GM18870 (cell line): Measurements from ENCODE around the gene GALC.

Experiments used
- ATAC-seq: cut with Tn5 transposase; IDR thresholded peaks from one replicate; pipeline ENCODE4 v1.9.1; 2021; ENCODE audit warnings: moderate library complexity; ENCODE audit not compliant: unreplicated experiment

GALC gene

GRCh38 chr14:88007608-88008007 lies 14.6 kb upstream of the GALC start:
- ATAC-seq: no peak

- peak; percentile 92 for ATAC-seq
Observed at GRCh38 chr14:88005978-88006851, 13.2 kb upstream of the GALC start.

DNA sequence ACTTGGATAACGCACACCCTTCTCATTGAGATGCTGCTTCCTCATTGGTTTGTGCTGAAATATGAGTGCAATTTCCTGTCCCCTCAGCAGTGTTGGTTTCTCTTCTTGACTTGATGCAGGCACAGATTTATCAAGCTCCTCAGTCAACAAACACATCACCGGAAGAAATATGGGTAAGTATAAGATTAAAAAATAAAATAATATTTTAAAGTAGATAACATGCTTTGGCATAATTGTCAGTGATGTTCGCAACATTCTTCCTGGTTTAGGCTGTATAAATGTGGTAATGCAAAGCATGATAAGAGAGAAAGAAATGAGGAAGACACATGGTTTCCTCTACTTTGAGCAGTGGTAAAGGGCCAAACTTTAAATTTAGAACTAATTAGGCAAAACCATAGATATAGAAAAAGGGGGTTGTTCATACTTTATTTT lies 12.1 kb upstream of the GALC start, which contains the start of gene GPR65:
TSS of gene GPR65 (plus strand) at position 86 of the 432 bp plus-strand sequence. CDS start 5,713 bp downstream, outside the sequence.
- ATAC-seq: peak; percentile 75

- ATAC-seq: no peak
Observed at GRCh38 chr14:88004506-88005036, 11.6 kb upstream of the GALC start.

- no peak for ATAC-seq
Observed at GRCh38 chr14:88003425-88003824, 10.4 kb upstream of the GALC start.

DNA sequence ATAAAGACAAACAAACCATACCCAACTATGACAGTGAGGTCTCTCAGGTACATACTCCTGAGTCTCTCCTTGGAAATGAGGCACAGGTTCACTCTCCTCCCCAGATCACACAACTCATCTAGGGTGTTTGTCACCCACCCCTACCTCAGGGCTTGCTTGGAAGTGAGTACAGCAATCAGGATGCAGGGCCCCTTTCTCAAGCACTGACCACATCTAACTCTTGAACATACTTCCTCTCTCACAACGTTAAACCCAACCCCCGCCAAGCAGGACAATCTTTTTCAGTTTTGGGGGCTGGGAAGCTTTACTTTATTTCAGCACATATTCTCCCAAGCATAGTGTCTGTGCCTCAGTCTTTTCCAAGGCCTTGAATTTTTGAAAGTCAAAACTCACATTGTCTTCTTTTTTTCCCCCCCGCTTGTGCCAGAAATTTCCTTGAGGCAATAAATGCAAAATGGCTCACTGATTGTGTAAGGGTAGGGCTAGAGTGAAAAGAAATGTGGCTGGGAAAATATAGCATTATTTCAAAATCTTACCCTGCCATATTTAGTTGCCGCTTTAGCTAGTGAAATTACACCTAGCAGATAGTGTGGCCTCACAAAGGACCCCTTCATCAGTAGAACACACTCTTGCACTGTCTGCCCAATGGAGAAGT lies 9.6 kb upstream of the GALC start:
- ATAC-seq: no peak

- ATAC-seq: no peak
Observed at GRCh38 chr14:87999277-87999676, 6.3 kb upstream of the GALC start.

DNA sequence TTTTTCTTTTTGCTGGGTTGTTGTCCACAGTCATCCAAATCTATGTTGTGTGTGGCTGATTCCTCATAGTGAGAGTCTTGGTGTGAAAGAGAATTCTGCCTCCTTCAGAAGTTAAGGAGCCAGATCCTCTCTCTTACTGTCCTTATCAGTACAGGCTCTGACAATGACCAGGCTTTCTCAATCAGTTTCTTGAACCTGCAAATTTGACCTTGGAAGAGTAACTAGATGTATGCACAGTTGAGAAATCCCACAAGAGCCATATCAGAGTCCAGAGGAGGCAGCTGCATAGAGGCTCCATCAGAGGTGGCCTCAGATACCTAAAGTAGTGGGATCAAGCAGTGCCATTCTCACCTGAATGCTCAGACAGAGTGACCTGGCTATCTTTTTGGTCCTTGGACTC lies 5.5 kb upstream of the GALC start:
- peak; percentile 49 for ATAC-seq

DNA sequence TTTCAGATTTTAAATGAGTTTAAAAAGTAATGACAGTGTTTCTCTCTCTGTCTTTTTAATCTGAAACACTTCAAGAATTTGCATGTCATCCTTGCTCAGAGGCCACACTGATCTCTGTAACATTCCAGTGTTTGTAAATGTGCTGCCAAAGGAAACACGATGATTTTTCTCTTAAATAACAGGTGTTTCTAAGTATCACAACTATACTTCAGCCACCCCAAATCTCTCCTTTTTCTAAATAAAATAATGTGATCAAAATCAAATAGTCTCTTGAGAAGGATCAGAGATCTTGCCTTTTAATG lies 3.3 kb upstream of the GALC start:
- ATAC-seq: no peak

DNA sequence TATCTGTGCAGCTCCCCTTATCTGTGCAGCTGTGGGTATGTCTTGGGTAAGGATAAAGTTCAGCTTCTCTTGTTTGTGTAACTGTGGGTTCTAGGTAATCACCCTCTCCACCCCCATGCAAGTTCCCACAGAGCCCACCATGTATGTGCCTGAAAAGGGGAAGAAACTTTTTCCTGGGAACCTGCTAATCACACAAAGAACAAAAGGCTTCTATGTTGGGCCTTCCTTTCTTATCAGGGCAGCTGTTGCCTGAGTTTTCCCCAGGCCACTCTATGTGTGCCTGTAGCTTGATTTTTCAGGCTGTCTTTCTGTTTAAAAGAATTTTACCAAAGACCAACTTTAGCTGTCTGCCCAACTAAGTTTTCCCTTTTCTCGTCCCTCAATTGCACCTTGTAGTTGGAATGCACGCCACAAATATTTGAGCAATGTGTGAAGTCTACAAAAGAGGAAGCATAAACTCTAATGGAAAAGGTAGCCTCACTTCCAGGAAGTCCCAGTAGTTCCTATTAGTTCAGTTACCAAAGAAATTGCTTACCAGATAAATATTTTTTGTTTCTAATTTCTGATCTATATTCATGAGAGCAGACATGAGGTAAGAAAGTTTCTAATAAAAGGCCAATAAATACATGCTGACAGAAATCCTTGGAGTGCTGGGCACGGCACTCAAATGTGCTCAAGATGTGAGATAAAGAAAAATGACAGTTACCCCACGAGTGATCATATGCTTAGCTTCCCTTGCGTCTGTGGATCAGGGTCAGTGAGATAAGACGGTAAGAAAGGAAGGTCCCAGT lies 2.7 kb upstream of the GALC start:
- ATAC-seq: no peak

DNA sequence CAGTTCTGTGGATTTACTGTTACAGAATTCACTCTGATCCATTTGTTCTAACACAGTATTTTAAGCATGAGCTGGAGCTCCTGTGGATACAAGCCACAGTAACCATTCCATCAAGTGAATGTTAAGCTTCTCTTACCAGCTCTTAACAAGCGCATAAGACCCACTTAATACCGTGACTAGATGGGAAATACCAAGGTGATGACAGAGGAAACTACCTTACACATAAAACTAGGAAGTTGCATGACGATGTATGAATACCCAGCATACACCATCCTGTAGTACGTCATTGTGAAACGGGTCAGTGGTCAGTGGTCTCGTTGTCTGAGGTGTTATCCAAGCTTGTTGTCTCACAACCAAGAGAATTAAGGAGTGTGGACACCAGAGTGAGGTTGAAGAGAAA lies 2.0 kb upstream of the GALC start:
- ATAC-seq: peak; percentile 43

DNA sequence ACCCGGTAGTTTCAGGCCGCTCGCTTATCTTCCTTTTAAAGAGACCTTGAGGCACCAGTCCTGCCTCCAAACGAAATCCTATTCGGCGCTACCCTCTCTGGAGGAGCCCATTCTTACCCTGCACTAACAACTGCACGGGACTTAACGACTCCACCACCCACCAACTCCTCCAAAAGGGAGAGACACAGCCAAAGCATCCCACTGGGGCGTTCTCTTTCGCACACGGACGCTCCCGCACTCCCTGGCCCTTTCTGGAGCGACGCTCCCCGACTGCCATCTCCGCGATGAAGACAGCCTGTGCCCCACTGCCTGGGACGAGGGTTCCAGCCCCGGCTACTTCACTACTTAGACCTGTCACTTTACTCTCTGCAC lies 650 bp downstream of the GALC start:
- ATAC-seq: no peak

- no peak for ATAC-seq
Observed at GRCh38 chr14:87990682-87991081, 2.3 kb downstream of the GALC start.

- ATAC-seq: no peak
Observed at GRCh38 chr14:87989956-87990299, 3.1 kb downstream of the GALC start.

DNA sequence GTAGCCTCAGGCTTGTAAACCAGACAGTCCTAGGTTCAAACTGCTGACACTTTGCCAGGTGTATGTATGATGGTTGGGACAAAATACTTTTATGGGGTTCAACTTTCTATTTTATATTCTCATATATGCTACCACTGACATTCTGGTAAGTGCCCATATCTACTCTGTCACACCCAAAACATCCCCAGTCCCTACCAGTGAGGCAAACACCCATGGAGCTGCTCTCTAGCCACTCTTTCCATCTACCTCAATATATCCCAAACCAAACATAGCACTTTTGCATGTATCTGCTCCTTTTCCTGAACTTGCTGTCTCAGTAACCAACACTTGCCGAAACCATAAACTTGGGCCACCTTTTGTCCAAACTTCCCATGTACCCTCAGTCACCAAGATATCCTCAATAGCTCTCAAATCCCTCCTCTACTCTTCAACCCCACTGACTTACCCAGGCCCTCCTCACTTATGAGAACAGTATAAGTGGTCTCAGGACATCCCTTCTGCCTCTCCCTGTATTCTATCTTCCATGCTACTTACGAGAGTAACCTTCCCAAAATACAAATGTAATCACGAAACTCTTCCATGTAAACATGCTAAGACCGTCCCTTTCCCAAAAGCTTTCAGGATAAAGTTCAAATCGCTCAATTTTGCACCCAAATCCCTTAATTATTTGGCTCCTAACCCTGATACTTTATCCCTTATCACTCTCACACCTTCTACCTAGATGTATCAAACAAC lies 3.6 kb downstream of the GALC start:
- ATAC-seq: no peak

GRCh38 chr14:87979689-87980088 lies 13.3 kb downstream of the GALC start:
- ATAC-seq: no peak

GRCh38 chr14:87975636-87976035 lies 17.3 kb downstream of the GALC start:
- ATAC-seq: no peak

DNA sequence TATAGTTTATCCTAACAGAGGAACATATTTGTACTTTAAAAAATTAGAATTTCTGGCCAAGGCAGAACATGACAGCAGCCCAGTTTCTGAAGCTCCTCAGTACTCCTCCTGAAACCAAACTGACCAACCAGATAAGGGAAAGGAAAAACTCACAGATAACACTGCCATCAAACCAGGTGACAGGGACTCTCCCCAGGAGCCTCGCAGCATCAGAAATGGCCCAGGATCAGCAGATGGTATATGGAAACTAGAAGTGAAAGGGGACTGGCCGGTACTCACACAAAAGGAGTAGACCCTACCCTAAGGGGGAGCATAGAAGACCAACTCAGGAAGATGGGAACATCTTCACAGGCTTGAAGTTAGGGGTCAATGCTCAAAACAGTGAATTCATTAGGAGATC lies 22.0 kb downstream of the GALC start:
- peak; percentile 95 for ATAC-seq

DNA sequence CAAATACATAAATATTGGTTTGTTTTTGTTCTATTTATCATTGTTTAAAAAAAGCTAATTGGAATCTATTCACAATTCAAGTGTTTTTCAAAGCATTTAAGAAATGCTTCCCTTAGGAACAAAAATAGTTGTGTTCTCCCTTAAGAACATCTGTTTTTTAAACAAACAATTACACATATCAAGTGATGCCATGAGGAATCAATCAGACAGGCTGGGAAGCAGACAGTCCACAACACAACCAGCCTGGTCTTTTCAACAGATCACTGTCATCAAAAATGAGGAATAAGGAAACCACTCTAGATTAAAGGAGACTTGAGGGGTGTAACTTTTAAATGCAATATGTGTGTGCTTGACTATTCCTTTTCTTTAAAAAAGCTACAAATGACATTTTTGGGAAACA lies 25.5 kb downstream of the GALC start:
- no peak for ATAC-seq

DNA sequence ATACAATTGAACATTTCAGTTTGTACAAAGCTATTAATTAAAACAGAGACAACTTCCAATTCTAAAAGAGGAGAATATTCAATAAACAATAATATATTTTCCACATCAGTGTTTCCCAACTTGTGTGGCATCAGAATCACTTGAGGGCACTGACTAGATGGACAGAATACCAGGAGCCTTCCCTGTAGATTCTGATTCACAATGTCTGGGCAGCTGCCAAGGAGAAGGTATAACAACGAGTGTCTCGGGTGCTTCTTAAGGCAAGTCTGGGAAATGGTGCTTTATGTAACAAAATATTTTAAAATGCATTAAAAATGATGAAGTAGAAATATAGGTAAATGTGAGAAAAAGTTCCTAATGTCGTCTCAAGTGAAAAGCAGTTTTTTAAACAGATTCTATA lies 26.2 kb downstream of the GALC start:
- no peak for ATAC-seq

DNA sequence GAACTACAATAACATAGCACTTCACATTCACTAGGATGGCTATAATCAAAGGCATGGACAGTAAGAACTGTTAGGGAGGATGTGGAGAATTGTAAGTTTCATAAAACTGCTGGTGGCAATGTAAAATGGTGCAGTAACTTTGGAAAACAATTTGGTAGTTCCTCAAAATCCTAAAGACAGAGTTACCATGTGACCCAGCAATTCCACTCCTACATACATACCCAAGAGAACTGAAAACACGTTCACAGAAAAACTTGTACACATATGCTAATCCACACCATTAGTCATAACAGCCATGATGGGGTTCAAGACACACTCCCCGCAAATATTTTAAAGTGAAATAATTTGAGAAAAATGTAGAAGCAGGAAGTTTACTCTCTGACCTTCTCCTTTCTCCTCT lies 31.7 kb downstream of the GALC start:
- ATAC-seq: no peak
